ENCODE measurements around the gene KAZN.

The KAZN gene

DNA sequence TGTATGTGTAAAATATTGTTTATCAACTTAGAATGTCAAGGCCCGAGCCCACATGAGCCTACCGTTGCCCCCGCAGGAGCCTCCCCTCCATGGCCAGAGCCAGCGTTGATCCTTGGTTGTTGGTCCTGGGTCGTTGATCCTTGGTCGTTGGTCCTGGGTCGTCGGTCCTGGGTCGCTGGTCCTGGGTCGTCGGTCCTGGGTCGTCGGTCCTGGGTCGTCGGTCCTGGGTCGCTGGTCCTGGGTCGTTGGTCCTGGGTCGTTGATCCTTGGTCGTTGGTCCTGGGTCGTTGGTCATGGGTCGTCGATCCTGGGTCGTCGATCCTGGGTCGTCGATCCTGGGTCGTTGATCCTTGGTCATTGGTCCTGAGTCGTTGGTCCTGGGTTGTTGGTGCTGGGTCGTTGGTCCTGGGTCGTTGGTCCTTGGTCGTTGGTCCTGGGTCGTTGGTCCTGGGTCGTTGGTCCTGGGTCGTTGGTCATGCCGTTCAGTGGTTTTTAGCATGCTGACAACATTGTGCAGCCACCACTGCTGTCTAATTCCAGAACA lies 450.0 kb downstream of the KAZN start:
- no peak for DNase-seq (ENCODE audit: low read depth in 1 of 2, low spot score in 1 of 2)

DNA sequence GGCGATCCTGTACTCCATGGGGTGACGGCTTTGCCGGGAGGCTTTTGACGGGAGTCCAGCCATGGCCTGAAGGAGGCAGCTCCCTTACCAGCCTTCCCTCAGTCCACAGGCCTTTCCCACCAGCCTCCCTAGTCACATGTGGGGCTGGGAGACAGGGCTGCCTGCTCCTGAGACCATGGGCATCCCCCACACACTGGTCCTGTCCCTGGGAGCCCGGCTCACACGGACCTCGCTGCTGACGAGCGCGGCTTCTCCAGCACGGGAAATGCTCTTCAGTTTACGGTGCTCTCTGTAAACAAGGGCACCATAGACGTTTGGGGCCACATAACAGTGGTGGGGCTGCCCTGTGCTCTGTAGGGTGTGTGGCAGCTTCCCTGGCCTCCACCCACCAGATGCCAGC lies 450.6 kb downstream of the KAZN start:
- DNase-seq (ENCODE audit: low read depth in 1 of 2, low spot score in 1 of 2), result no peak

DNA sequence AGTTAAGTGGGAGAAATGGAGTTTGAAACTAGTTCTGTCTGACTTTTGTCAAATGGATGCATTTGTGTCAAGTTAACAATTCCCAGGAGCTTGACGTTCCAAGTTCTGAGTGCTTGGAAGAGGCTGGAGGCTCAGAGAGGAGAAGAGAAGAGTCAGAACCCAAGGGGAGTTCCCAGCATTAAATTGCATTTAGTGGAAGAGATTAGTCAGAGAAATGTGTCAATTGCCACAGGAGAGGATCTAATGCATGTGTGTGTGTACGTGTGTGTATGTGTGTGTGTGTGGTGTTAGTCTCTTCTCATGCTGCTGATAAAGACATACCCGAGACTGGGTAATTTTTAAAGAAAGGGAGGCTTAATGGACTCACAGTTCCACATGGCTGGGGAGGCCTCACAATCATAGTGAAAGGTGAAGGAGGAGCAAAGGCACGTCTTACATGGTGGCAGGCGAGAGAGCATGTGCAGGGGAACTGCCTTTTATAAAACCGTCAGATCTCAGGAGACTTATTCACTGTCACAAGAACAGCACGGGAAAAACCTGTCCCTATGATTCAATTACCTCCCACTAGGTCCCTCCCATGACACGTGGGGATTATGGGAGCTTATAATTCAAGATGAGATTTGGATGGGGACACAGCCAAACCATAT lies 453.5 kb downstream of the KAZN start:
- no peak for DNase-seq (ENCODE audit: low read depth in 1 of 2, low spot score in 1 of 2)

DNA sequence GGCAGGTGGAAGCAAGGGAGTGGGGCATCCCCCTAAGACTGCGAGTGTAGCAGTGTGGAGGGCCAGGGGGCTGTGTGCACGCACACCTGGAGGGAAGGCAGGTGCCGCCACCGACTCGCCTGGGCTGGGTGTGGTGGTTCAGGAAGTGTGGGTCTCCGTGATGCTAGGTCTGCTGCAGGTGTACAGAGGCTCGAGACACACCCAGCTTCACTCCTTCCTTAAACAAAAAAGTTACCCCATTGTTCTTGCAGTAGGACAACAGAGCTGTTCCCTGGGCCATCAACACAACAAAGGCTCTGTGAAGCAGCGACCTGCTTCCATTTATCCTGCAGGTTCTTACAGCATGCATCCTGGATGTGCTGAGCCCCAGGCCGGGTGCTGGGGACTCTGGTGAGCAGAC lies 454.7 kb downstream of the KAZN start:
- no peak for DNase-seq (ENCODE audit: low read depth in 1 of 2, low spot score in 1 of 2)

DNA sequence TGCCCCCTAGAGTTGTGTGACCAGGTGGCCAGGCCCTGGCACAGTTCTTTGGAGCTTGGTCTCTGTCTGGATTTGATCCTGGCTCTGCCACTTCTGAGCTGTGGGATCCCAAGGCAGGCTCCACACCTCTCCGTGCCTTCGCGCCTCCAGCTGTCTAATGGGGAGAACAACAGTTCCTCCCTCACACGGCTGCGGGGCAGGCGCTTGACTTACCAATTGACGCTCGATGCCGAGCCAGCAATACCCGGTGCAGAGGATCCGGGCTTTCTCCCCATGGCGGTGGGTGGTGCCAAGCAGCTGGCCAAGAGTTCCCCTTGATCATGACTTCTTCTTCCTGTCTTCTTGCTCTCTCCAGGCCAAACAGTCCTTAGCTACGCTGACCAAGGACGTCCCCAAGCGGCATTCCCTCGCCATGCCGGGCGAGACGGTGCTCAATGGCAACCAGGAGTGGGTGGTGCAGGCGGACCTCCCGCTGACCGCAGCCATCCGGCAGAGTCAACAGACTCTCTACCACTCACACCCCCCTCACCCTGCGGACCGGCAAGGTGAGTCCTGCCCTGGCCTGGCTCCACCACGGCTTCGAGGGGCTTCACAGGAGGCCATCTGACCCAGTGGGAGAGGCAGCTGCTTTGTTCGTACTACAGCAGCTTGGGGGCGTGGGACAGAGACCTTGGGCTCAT lies 457.4 kb downstream of the KAZN start:
- no peak for DNase-seq (ENCODE audit: low read depth in 1 of 2, low spot score in 1 of 2)

DNA sequence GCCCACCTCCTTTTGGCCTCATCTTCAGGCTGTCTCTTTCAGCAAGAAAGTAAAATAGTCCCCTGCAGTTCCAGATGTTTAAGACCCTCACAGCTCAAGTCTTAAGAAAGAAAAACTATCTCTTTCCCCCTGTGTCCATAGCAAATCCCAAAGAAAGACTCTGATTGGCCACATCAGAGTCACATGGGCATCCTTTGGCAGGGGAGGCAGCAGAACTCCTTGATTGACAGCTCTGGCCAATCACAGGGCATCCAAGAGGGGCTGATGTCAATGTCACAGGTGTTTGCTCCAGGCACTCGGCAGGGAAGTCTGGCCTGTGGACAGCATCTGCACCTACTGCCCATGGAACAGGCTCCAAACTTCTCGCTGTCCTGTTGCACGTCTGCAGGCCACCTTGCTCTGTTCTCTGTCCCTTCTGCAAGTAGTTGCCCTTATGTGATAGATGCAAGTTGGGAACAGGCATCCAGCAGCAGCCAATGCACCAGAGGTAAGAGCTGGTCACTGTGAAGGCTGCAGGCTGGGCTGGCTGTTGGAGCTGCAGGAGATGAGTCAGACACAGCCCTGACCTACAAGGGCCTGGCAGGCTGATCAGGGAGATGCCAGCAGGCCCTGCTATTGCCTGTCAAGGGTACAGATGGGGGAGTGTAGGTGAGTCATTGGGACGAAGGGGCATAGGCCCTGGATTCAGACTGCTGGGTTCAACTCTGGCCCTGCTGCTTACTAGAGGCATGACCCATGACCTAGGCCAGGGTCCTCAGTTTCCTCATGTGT lies 458.2 kb downstream of the KAZN start:
- DNase-seq (ENCODE audit: low read depth in 1 of 2, low spot score in 1 of 2), result no peak

DNA sequence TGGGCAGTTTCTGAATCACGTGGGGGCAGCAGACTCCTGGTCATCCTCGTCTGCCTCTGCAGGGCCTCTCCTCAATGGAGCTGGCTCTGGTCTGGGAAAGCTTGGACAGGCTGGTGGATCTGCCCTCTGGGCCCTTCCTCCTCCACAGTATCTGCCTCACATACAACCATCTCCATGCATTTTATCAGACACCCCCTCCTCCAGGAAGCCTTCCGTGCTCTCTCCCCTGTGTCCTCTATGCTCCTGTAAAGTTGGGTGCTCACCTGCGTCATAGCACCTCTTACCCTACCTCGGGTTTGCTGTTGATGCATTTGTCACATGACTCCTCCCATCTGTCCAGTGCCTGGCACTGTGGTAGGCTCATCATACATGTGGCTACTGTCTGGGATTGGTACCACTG lies 459.3 kb downstream of the KAZN start:
- DNase-seq (ENCODE audit: low read depth in 1 of 2, low spot score in 1 of 2), result no peak

DNA sequence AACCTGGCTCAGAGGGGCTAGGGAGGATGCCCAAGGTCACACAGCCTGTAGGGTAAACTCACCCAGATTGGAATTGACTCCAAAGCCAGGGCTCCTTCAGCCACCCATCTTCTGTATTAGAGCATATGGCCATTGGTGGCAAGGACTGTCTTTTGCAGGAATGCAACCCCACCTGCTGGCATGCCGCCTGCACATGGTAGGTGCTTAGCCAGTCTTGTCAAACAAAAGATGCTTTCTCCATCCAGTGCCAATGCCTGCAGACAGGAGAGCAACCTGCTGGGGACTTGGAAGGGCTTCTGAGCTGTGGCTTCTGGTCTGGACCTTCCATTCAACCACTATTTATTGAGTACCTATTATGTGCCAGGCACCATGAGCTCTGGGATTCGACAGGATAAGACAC lies 459.8 kb downstream of the KAZN start:
- no peak for DNase-seq (ENCODE audit: low read depth in 1 of 2, low spot score in 1 of 2)

DNA sequence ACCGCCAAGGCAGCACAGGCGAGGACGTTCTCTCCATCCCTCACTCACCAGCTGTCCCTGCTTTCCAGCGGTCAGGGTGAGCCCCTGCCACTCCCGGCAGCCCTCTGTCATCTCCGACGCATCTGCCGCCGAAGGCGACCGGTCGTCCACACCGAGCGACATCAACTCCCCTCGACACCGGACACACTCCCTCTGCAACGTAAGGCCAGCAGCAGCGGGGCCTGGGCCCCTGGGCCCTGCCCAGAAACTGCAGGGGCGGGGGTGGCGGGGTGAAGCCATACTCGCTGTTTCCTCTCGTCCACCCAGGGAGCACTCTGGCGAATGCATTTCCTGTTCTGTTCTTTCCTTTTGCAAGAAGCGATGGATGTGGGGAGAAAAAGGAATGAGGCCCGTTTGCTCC lies 461.6 kb downstream of the KAZN start:
- DNase-seq (ENCODE audit: low read depth in 1 of 2, low spot score in 1 of 2), result no peak

DNA sequence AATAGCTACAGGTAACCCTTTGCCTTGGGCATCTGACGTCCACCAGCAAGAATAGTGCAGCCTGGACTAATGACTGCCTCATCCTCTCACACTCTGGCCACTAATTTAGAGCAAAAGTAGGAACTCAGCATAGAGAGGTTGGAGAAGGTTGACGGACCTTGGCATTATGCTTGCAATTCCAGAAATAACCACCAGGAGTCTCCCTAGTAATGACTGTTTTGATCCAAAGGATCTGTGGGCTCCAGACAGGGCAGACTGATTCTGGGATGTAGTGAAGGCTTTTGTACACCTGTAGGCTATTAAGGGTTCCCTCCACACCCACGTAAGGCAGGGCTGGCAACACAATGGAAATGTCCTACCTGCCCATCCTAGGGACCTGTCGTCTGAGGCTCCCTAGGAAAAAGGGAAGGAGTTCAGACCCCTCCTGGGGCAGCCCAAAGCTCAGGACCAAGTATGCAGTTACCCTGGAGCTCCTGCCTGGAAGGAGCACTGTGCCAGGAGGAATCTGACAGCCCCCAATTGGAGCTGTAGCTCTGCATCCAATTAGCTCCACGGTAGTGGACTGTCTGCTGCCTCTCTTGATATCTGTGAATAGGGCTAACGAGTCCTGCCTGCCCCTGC lies 464.1 kb downstream of the KAZN start:
- no peak for DNase-seq (ENCODE audit: low read depth in 1 of 2, low spot score in 1 of 2)

DNA sequence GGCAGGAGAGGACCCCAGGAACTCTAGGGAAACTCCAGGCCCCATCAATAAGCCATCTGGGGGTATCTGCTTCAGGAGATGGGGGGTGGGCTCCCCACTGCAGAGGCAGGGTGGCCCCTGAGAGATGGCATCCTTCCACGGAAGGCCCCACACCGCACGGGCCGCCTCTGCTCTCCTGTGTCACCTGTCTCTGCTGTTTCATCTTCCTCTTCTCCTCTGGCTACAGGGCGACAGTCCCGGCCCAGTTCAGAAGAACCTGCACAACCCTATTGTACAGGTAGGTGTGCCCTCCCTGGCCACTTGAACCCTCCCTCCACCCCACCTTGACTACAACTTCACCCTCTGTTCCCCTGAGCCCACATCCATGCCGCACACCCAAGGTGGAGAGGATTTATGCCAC lies 464.9 kb downstream of the KAZN start:
- no peak for DNase-seq (ENCODE audit: low read depth in 1 of 2, low spot score in 1 of 2)

DNA sequence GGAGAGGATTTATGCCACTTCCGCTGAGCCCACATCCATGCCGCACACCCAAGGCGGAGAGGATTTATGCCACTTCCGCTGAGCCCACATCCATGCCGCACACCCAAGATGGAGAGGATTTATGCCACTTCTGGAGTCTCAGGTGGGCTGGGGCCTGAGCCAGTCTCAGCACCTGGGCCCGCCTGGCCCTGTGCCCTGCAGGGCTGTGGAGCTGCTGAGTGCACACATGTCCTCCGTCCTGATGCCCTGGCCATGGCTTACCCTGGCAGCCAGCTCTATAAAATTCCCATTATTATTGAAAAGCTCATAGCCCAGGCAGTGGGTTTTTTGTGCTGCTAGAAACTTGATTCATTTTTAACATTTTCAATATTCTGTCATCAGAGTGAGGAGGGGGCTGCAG lies 465.3 kb downstream of the KAZN start:
- DNase-seq (ENCODE audit: low read depth in 1 of 2, low spot score in 1 of 2), result no peak

DNA sequence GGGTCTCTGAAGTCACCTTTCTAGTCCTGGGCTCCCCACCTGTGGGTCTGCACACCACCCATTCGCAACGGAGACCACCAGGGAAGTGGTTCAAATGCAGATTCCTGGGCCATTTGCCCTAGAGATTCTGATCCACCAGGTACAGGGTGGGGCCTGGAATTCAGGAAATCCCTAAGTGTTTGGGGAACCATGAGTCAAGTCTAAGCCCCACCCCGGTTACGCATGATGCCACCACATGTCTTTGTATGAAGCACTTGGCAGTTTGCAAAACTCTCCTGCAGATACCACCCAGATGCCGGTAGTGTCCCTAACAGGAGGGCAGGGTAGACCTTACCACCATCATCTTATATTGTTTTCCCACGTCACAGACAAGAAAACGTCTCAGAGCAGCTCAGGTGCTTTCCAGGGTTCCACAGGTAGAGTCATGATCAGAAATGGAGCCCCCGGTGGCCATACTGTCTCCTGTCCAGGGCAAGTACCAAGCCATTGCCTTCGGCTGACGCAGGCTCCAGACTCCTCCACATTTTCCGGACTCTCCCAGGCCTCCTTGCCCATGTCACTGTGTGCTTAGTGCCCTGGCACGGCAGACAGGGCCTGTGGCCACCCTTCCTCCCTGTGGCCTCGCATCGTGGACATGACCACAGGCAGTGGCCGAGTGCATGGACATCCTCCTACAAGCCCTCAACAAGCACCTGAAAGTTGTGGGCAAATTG lies 465.9 kb downstream of the KAZN start:
- no peak for DNase-seq (ENCODE audit: low read depth in 1 of 2, low spot score in 1 of 2)

DNA sequence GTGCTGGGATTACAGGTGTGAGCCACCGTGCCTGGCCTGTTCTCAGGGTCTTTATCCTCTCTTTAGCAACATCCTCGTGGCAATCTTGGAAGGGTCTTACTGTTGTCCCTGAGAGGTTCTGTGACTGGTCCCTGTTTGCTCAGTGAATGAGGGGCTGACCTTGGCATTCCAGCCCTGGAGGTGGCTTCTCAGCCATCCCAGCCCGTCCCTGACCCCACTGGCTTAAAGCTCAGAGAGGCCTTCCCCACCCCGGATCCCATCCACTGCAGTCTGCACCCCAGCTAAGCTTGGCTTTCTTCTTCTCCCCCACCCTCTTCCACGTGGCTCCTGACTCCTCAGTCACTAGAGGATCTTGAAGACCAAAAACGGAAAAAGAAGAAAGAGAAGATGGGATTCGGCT lies 466.8 kb downstream of the KAZN start:
- DNase-seq (ENCODE audit: low read depth in 1 of 2, low spot score in 1 of 2), result no peak

DNA sequence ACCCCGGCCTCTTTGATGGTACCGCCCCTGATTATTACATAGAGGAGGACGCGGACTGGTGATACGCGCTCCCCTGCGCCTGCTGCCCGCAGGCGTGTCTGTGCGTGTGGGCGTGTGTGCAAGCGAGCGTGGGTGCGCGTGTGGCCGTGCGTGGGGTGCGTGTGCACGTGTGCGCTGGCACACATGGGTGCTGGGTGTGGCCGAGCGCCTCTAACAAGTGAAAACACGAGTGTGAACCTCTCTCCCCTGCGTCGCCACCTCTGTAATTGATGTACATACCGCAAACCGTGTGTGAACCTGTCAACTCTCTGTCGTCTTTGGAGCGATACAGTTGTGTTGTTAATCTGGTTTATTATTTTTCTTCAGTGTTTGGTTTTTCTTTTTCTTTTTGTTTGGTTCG lies 467.3 kb downstream of the KAZN start:
- no peak for DNase-seq (ENCODE audit: low read depth in 1 of 2, low spot score in 1 of 2)

DNA sequence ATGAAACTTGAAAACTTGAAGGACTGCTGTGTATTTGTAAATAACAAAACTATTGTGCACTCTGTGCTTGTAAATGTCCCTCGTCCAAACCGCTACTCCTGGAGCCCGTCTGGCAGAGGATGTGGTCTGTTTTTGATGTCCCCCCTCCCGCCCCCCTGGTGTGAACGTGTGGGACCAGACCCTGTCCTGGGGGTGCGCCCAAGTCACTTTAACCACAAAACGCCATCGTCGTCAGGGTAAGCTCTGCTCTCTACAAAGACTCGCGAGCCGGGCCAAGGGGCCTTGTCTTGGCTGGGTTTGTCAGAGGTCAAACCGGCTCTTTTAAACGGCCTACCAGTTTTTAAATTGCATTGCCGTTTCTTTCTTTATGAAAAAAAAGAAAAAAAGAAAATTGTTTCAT lies 467.7 kb downstream of the KAZN start:
- no peak for DNase-seq (ENCODE audit: low read depth in 1 of 2, low spot score in 1 of 2)

DNA sequence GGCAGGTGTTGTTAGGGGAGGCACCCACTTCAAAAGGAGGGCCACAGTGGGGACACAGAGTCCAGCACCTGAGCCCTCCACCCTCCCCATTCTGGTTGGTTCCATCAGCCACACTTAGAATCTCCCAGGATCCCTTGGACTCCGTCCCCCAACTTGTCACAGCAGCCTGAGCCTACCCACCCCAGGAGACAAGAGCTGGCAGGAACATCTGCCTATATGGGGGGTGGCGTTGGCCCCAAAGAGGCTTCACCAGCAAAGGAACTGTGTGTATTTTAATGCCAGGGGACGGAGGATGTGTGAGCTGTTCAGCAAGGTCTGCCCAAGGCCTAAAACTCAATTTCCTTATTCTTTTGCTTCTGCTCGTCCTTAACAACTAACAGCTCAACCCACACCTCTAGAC lies 468.7 kb downstream of the KAZN start:
- no peak for DNase-seq (ENCODE audit: low read depth in 1 of 2, low spot score in 1 of 2)

DNA sequence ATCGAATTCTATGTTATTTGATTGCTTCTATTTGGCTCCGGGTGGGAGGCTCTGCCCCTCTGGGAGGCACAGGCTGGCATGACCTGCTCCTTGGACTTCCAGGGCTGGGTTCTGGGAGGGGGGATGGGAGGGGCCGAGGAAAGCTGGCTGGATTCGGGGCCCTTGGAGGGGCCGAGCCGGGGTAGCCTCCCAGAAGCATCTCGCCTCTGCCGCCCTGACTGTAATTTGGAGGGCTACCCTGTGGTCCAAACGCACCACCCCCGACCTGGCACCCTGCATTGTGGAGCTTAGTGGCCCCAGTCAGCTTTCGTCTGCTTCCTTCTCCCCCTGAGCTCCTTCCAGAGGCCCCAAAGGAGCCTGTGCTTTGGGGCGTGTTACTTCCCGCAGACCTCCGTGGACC lies 469.7 kb downstream of the KAZN start:
- DNase-seq (ENCODE audit: low read depth in 1 of 2, low spot score in 1 of 2), result no peak

DNA sequence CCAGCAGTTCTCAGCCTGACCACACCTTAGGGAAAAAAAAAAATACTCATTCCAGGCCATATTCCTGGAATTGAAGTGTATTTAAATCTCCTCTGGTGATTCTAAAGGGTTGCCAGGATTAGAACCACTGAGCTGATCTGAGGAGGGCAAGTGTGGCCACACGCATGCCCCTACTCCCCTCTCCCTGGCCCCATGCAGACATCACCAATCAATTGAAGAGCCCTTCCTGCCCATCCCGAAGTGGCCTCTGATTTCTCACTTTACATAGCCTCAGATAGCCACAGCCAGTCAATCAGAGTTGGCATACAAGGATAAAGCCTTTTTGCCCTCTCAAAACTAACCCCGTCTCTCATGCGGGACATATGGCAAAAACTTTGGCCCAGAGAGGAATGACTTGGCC lies 470.5 kb downstream of the KAZN start:
- DNase-seq (ENCODE audit: low read depth in 1 of 2, low spot score in 1 of 2), result no peak

DNA sequence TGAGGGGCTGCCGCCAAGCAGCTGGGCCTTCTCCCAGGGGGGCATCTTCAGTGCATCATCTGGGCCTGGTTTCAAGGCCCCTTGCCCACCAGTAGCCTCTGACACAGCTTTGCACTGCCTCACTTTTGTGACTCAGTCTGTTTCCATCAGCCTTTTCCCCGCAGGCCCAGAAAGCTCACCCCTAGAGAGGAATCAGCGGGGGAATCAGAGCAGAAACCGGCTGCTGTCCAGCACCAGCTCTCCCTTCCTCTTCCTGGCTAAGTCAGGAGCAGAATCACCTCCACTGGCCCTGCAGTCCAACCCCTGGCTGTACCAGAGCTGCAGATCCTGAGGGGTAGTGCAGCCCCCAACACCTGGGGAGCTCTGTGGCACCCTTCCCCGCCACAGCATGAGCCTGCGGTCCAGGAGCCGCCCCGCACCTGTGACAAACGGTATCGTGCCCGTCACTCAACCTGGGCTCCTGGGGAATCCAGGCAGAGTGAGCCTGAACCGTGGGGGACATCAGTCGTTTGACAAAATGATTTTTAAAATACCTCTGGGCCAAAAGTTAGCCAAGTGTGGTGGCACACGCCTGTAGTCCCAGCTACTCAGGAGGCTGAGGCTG lies 471.8 kb downstream of the KAZN start:
- no peak for DNase-seq (ENCODE audit: low read depth in 1 of 2, low spot score in 1 of 2)

DNA sequence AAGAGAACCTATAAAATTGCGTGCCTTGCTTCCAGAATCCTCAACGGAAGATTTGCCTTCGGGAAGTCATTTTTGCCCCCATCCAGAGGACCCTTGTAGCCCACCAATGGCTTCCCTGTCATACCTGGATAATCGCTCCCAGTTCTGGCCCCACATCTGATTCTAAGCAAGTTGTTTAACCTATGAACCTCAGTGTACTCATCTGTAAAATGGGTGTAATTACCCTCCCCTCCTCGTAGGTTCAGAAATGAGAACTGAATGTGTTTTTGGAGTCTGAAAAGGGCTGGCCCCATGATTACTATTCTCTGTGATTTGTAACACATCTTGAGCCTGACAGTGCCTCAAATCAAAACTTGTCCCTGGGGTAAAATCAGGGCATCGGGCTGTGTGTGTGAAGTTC lies 473.5 kb downstream of the KAZN start:
- no peak for DNase-seq (ENCODE audit: low read depth in 1 of 2, low spot score in 1 of 2)
